HG03354 (cell line): Measurements from ENCODE around the gene ACTN4.
"Not testable (repeated sequence)": the region's sequence is repeated elsewhere in the genome, so short reads cannot be mapped to it uniquely, and the experiment has no call there.

Experiments
- ATAC-seq: cut with Tn5 transposase; IDR thresholded peaks from one replicate; pipeline ENCODE4 v1.9.1; 2021; ENCODE audit warnings: mild to moderate bottlenecking; ENCODE audit not compliant: unreplicated experiment, poor library complexity, severe bottlenecking

Gene ACTN4

DNA sequence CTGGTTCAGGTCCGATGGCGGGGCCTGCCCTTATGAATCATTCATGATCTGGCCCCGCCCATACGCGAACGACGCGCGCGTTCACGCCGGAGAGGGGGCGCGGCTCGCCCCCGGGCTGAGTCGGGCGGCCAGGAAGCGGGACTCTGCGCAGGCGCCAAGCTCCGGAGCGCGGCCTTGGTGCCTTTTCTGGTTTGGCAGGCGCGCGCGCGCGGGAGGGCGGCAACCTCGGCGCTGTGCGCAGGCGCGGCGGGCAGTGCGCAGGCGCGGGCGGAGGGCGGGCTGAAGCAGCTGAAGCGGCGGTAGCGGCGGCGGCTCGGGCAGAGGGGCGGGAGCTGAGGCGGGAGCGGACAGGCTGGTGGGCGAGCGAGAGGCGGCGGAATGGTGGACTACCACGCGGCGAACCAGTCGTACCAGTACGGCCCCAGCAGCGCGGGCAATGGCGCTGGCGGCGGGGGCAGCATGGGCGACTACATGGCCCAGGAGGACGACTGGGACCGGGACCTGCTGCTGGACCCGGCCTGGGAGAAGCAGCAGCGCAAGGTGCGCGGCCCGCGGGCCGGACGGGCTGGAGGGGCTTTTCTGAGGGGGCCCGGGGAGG, at the start of gene ACTN4:
ACTN4 (plus strand) TSS at position 282 of the 598 bp plus-strand sequence; CDS start at position 379, 97 bp downstream.
- peak; percentile 84 for ATAC-seq

DNA sequence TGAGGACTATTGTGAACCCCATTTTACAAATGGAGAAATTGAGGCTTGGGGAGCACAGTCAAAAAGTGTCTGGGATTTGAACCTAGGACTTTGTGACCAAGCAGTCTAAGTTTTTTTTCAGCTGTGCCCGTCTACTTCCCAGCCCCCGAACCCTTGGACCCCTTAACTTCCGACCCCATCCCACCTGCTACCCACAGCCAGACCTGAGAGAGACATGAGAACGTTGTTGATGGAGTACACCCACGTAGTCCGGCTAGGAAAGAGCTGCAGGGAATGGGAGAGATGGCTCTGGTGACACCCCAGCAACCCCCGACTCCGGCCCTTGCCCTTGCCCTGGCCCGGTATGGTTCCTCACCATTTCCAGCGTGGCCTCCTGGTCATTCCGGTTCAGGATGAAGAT, 47.7 kb upstream of the ACTN4 start:
- ATAC-seq, result no peak

DNA sequence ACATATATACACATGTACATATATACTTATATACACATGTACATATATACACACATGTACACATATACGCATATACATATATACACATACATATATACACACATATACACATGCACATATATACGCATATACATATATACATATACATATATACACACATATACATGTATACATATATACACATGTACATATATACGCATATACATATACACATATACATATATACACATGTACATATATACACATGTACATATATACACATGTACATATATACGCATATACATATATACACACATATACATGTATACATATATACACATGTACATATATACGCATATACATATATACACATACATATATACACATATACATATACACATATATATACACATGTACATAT, 44.6 kb upstream of the ACTN4 start:
- ATAC-seq, result not testable (repeated sequence)

DNA sequence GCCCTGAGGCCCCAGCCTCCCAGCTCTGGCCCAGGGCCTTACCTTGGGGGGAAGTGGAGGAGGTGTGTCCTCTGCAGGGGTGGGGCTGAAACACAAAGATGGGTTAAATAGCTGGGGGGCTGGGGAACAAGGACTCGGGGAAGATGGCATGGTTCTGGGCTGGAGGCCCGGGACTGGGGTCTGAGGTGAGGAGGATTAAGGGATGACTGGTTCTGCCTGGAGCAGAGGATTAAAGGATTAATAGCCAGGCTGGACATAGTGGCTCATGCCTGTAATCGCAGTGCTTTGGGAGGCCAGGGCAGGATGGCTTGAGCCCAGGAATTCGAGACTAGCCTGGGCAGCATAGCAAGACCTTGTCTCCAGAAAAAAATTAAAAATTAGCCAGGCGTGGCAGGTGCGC, 41.3 kb upstream of the ACTN4 start:
- ATAC-seq, result no peak

DNA sequence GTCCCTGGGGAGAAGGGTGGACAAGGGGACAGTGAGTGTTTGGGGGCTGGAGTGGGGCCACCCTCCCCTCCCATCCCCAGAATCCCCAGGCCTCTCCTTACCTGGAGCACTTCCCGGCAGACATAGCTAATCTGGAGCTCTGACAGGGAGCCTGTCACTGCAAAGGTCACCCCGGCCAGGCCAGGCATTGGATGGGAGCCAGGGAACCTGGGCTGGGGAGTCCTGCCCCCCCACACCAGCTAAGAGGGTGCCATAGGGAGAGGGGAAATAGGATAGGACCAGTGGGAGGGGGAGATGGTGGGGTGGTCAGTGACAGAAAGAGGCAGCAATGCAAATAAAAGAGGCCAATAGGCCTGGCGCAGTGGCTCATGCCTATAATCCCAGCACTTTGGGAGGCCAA, 33.2 kb upstream of the ACTN4 start:
- ATAC-seq, result no peak

DNA sequence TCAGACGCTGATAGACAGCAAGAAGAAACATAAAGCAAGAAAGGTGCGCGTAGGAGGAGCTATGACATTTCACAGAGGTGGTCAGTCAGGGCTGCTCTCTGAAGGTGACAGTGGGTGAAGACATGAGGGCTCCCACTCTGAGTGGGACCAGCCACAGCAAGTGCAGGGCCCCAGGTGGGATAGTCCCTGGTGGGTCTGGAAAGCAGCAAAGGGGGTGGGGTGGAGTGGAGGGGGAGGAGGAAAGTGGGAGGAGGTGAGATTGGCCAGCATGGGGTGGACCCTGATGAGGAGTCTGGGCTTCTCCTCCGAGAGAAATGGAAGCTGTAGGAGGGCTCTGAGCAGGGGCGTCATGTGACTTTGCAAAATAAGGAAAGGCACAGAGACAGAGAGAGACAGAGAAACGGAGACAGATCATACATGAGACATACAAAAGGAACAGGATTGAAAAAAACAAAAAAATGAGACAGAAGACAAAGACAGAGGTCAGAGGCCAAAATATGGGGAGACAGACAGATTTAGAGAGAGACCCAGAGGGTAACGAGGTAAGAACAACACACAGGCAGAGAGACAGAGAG, 32.4 kb upstream of the ACTN4 start:
- ATAC-seq, result no peak

DNA sequence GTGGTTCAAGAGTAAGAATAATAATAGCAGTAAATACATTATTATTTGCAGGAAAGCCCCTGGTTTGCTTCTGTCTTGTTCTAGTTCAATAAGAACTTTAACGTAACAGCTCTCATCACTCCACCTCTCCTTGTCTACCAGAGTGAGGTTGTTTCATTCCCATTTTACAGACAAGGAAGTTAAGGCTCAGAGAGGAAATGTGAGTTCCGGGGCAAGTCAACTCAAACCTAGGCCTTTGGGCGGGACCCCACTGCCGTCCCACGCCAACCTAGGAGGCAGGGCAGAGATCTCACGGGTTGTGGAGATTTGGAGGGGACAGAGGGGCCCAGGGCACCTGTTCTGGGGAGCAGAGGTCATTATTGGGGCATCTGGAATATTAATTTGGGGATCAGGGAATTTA, 31.2 kb upstream of the ACTN4 start:
- no peak for ATAC-seq

DNA sequence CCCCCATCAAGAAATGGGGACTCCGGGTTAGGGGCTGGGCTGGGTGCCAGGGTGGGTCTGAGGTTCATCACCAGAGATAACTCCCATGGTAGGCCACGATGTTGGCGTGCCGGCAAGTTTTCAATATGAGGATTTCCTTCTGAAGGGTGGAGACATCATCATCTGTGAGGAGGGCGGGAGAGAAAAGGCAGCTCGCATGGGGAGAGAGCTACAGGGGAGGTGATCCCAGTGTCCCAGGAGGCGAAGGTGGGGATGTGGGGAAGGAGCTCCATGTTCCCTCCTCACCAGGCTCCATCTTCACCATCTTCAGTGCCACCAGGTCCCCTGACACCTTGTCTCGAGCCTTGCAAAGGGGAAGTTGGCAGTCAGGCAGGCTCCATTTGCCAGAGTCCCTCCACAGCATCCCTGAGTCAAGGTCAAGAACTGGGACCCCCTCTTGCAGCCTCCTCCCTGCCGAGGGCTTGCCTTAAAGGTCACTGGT, 30.1 kb upstream of the ACTN4 start:
- ATAC-seq, result no peak

DNA sequence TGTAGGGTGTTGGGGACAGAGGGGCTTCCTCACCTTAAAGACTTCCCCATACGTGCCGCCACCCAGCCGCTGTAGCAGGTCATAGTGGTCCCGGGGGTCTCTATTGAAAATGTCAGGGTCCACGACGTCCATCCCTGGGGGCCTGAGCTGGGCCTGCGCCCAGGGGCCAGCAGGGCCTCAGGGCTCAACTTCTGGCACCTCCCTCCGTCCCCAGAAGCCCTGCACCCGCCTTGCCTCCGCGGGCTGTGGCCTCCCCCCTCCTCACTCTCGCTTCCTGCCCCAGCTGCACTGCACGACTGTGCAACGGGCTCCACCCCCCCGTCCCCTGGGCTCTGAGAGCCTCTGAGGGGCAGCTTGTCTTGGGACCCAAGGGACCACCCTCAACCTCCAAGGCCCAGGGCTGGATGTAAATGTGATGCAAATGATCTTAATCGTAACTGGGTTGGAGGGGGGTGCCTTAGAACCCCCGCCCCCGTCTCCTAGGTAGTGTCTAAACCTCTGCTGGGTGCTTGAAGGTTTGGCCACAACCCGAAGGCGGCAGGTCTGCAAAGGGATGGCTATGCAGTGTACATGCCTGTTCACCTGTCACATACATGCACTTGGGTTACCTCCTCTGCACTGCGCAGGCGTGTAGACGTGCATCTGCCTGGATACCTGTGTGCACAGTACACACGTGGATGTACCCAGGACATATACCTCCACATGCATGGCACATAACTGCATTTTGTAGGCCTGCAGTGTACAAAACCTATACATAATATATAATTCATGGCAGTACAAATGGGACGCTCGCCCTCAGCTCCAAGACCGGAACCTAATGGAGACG, 29.5 kb upstream of the ACTN4 start, which contains the start of gene MAP4K1:
MAP4K1 (minus strand) TSS at position 190 of the 826 bp plus-strand sequence; CDS start at position 132, 58 bp downstream.
- peak; percentile 72 for ATAC-seq

DNA sequence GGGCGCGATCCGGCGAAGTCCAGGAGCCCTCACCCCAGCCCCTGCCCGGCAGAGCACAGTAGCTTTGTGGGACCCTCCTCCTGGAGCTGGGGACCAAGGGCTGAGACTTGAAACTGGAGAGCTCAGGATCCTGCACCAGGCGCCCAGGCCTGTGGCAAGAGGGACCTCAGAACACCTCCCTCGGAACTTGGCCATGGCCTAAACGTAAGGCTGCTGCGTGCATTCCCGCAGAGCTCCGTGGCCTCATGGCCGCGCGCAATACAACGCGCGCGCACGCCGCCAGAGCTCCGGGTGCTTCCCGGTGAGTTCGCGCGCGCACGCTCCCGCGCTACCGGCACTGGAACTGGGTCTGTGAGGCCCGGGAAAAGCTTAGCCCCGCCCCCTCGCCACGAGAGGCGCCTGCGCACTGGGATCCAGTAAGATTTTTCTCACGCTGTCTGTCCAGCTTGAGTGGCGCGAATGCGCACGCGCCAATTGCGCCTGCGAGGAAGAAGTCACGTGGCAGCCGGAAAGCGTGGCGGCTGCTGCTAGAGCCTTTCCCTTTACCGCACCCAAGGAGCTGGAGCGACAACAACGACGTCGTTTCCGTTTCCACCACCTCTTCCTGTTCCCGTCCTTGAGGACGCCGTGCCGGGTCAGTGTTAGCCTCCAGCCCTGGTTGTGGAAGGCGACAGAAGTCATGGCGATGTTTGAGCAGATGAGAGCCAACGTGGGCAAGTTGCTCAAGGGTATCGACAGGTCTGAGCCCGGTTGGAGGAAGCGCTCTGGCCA, 28.7 kb upstream of the ACTN4 start, which contains the start of gene EIF3K:
EIF3K (plus strand) TSS at position 599 of the 771 bp plus-strand sequence; CDS start at position 680, 81 bp downstream.
- peak; percentile 57 for ATAC-seq

DNA sequence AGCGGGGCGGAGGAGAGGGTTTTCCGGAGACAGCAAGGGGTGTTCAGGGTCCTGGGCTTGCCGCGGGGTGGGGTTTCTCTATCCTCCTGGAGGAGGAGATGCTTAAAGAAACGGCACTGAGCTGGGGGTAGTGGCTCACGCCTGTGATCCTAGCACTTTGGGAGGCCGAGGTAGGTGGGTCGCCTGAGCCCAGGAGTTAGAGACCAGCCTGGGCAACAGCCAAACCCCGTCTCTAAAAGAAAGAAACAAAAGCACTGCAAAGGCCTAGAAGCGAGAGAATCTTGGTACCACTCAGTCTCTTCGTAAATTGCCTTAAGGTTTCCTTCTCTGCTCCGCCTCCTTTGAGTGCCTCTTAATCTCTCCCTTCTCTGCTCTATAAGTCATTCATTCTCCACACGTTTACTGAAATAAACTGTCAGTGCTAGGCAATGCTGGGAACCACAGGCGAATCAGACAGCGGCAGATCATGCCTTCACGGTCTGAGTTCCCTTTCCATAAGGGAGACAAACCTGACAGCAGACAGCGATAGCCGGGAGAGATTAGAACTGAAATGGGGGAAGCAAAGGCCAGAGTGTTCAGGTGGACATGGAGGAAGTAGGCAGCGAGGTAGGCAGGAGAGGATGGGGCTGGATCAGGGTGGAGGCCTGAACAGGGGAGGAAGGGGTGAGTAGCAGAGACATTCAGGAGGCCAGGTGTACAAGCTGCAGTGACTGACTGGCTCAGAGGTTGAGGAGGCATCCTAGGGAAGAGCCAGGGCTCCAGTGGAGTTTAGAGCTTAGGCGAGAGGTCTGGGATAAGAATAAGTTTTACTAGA, 27.9 kb upstream of the ACTN4 start:
- no peak for ATAC-seq

DNA sequence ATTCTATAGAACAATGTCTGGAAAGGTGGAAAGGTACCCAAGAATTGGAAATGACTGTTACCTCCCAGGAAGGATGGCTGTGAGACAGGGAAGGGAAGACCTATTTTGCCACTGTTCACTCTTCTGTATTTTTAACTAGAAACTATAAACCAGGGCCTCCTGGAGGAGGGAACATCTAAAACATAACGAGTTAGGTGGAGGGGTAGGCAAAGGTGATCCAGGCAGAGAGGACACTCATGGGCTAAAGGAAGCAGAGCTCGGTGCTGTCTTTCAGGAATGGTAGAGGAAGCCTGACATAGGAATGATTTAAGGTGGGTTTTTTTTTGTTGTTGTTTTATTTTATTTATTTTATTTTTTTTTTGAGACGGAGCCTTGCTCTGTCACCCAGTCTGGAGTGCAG, 22.6 kb upstream of the ACTN4 start:
- no peak for ATAC-seq

DNA sequence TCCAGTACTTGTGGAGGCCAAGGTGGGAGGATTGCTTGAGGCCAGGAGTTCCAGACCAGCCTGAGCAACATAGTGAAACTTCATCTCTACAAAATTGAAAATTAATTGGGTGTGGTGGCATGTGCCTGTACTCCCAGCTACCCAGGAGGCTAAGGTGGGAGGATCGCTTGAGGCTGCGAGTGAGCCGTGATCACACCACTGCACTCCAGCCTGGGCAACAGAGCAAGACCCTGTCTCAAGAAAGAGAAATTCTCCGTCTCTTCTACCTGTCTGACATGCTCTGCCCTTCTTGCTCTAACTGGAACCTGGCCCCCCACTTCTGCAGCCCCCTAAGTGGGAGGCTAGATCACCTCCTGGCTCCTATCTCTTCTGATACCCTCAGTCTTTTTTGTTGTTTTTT, 21.0 kb upstream of the ACTN4 start:
- no peak for ATAC-seq

DNA sequence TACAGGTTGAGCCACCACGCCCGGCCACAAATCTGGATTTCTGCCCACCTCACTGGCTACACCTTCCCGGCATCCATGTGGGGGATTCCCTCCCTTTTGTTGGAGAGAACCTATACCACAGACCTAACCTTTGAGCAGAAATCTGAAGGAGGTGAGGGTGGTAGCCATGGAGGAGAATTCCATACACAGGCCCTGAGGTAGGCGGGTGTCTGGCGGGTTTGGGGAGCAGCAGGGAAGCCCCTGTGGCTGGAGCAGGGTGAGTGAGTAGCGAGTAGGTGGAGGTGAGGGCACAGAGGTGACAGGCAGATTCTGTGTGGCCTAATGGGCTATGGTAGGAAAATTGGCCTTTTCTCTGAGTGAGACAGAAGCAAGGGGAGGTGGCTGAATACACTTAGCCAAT, 17.9 kb upstream of the ACTN4 start:
- ATAC-seq, result no peak

DNA sequence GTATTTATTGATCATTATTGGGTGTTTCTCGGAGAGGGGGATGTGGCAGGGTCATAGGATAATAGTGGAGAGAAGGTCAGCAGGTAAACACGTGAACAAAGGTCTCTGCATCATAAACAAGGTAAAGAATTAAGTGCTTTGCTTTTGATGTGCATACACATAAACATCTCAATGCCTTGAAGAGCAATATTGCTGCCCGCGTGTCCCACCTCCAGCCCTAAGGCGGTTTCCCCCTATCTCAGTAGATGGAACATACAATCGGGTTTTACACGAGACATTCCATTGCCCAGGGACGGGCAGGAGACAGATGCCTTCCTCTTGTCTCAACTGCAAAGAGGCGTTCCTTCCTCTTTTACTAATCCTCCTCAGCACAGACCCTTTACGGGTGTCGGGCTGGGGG, 16.1 kb upstream of the ACTN4 start:
- ATAC-seq, result not testable (repeated sequence)

DNA sequence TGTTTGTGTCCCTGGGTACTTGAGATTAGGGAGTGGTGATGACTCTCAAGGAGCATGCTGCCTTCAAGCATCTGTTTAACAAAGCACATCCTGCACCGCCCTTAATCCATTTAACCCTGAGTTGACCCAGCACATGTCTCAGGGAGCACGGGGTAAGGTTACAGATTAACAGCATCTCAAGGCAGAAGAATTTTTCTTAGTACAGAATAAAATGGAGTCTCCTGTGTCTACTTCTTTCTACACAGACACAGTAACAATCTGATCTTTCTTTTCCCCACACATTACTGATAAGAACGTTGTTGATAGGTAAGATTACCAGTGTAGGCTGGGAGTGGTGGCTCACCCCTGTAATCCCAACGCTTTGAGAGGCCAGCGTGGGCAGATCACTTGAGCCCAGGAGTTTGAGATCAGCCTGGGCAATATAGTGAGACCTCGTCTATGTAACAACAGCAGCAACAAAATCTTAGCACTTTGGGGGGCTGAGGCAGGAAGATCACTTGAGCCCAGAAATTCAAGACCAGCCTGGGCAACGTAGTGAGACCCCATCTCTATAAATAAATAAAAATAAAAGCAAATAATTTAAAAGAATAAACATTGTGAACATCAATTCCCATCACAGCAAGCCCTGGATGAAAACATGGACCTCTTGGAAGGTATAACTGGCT, 15.5 kb upstream of the ACTN4 start:
- ATAC-seq, result not testable (repeated sequence)

DNA sequence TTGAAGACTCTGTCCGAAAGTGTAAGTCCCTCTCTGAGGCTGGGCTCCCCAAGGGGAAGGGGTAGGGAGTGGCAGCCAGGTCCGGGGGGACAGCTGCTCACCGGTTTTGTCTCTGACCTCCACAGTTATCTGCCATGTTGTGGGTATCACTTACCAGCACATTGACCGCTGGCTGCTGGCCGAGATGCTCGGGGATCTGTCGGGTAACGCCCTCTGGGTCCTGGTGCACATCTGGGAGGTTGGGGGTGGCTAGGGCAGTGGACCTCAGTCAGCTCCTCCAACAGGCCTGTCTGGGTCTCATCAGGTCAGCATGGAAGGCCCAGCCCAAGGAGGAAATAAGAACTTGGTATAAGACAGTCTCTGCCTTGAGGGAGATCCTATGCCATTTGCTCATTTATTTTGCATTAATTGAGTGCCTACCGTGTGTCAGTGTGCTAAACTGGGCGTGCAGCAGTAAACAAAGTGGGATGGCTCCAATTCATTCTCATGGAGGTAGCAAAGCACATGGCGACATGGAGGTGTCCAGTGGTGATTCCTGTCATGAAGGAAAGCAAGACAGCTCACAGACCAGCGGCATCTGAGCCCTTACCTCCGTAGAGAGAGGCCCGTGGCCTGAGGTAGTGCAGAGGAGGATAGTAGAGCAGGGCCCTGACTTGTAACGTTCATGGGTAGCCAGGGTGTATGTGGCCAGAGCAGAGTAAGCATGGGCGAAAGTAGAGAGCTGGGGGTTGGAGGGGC, 14.8 kb upstream of the ACTN4 start:
- ATAC-seq, result no peak
